Uterus (tissue), 4 donors: ENCODE results near the gene APOL5. TPM values are rescaled to one million over a fixed set of nuclear protein-coding genes. Genes with fewer than 3 reads are reported as not detected.

Source experiments
- DNase-seq, 2 donors: peaks; one replicate each; pipeline ENCODE4 v3.0.0-alpha.2; 2019 to 2020
- H3K27ac ChIP-seq, 2 donors: fragments of 200-600 bp; sonication (generic); 1 replicate in 1 of 2; 2 replicates in 1 of 2; pipeline ENCODE4 v1.5.1; 2016 to 2018
- H3K27me3 ChIP-seq, 2 donors: fragments of 200-600 bp; sonication (generic); one replicate each; pipeline ENCODE4 v1.5.1; 2018 to 2019; ENCODE audit warnings: control low read depth in 1 of 2
- H3K36me3 ChIP-seq, 2 donors: fragments of 200-600 bp; sonication (generic); one replicate each; pipeline ENCODE4 v1.5.1; 2019; ENCODE audit warnings: control low read depth in 1 of 2
- H3K4me1 ChIP-seq, 2 donors: fragments of 200-600 bp; sonication (generic); one replicate each; pipeline ENCODE4 v1.5.1; 2018 to 2019; ENCODE audit warnings: control low read depth in 1 of 2
- H3K4me3 ChIP-seq, 2 donors: fragments of 200-600 bp; sonication (generic); 1 replicate in 1 of 2; 2 replicates in 1 of 2; pipeline ENCODE4 v1.5.1; 2018 to 2019; ENCODE audit warnings: mild to moderate bottlenecking in 1 of 2
- H3K9me3 ChIP-seq, 2 donors: fragments of 200-600 bp; sonication (generic); one replicate each; pipeline ENCODE4 v1.5.1; 2019; ENCODE audit warnings: control low read depth in 1 of 2
- POLR2A ChIP-seq, 2 donors: fragments of 450-650 bp; IDR thresholded peaks; one replicate each; pipeline ENCODE4 v1.6.1; 2016; ENCODE audit warnings: antibody characterized with exemption in 2 of 2, mild to moderate bottlenecking in 1 of 2, moderate library complexity in 1 of 2
- intact Hi-C: fragments of 100-400 bp; cut with DNase I; formaldehyde crosslinking; loops from one replicate; pipeline ENCODE4 v1.15.1; 2023; ENCODE audit warnings: low total_unique reads
- total RNA-seq, 4 donors: library from RNA; depleted of rRNA in 3 of 4; stranded (reverse); fragments of >200 nt in 3 of 4; gene quantifications; one replicate each; pipeline versions ENCODE4 v1.1.0 to v1.2.4, GENCODE V29; 2014 to 2023
- TF ChIP-seq, protein P1 (sequence below), 4 experiments: fragments of 200-600 bp in 2 of 4; fragments of 450-650 bp in 2 of 4; sonication (generic) in 2 of 4; IDR thresholded peaks; one replicate each; pipeline ENCODE4 v1.5.1; 2016 to 2019; ENCODE audit warnings: antibody characterized with exemption in 4 of 4, mild to moderate bottlenecking in 2 of 4, moderate library complexity in 1 of 4
- donor health status: DM: yes; HTN: yes; CAD: no.

Gene APOL5
- total RNA-seq, 4 donors from 2014 or later, result not detected

- no peak overlapping the region for H3K27ac ChIP-seq
- H3K4me3 ChIP-seq, result no peak overlapping the region
- H3K4me1 ChIP-seq, result no peaks in the 10 kb centered on the region
- H3K27me3 ChIP-seq, result no peaks in the 10 kb centered on the region
- TF ChIP-seq, protein P1, sequence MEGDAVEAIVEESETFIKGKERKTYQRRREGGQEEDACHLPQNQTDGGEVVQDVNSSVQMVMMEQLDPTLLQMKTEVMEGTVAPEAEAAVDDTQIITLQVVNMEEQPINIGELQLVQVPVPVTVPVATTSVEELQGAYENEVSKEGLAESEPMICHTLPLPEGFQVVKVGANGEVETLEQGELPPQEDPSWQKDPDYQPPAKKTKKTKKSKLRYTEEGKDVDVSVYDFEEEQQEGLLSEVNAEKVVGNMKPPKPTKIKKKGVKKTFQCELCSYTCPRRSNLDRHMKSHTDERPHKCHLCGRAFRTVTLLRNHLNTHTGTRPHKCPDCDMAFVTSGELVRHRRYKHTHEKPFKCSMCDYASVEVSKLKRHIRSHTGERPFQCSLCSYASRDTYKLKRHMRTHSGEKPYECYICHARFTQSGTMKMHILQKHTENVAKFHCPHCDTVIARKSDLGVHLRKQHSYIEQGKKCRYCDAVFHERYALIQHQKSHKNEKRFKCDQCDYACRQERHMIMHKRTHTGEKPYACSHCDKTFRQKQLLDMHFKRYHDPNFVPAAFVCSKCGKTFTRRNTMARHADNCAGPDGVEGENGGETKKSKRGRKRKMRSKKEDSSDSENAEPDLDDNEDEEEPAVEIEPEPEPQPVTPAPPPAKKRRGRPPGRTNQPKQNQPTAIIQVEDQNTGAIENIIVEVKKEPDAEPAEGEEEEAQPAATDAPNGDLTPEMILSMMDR (IDR thresholded peaks at IDR 0.05), result no peak
- no peak for TF ChIP-seq POLR2A (IDR thresholded peaks at IDR 0.05)
- no peaks in the 10 kb centered on the region for H3K36me3 ChIP-seq
- DNase-seq, result no peak
- H3K9me3 ChIP-seq, result no peaks in the 10 kb centered on the region
- intact Hi-C loops, result no loop called here
Observed at GRCh38 chr22:35731321-35731720, 13.6 kb downstream of the APOL5 start.

GRCh38 chr22:35732116-35732515 lies 14.4 kb downstream of the APOL5 start:
- Histone ChIP-seq H3K4me1 (no peaks in the 10 kb centered on the region), H3K4me3 (no peak overlapping the region), H3K27ac (no peak overlapping the region), H3K27me3 (no peaks in the 10 kb centered on the region), H3K9me3 (no peaks in the 10 kb centered on the region), H3K36me3 (no peaks in the 10 kb centered on the region)
- no peak for DNase-seq
- intact Hi-C loops, result no loop called here
- TF ChIP-seq POLR2A (IDR thresholded peaks at IDR 0.05), result no peak
- TF ChIP-seq, protein P1 (IDR thresholded peaks at IDR 0.05), result no peak

- Histone ChIP-seq H3K4me3 (no peak overlapping the region), H3K27me3 (no peaks in the 10 kb centered on the region), H3K36me3 (no peaks in the 10 kb centered on the region), H3K4me1 (no peaks in the 10 kb centered on the region), H3K27ac (no peak overlapping the region), H3K9me3 (no peaks in the 10 kb centered on the region)
- no peak for DNase-seq
- intact Hi-C loops, result no loop called here
- no peak for TF ChIP-seq POLR2A (IDR thresholded peaks at IDR 0.05)
- TF ChIP-seq, protein P1 (IDR thresholded peaks at IDR 0.05), result no peak
Observed at GRCh38 chr22:35733036-35733435, 15.4 kb downstream of the APOL5 start.

DNA sequence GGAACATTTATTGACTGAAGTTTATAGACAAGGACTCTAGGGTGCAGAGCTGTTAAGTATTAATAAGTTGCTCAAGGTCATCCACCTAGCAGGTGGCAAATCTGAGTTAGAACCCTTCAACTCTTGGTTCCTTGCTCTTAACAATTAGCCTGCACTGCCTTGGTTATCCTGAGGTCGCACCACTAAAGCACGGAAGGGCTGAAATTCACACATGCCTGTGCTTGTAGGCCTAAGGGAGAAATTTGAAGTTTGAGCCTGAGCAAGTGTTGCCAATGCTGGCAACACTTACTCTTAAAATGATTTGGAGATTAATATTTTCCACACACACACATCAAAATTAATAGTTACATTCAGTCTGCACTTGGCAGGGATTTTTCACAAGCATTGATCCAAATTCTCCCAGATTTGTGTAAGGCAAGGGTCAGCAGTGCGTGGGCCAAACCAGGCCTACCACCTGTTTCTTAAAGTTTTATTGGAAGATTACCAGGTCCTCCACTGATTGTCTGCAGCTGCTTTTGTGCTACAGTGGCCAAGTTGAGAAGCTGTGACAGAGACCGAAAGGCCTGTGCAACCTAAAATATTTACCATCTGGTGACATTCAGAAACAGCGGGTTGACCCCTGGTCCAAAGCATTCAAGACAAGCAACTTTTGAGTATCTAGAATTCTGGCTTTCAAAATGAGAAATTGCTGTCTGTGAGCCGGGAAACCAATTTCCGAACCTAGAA lies 16.3 kb downstream of the APOL5 start:
- DNase-seq, result no peak
- no peak overlapping the region for H3K27ac ChIP-seq
- no peaks in the 10 kb centered on the region for H3K4me1 ChIP-seq
- no peak for TF ChIP-seq POLR2A (IDR thresholded peaks at IDR 0.05)
- TF ChIP-seq, protein P1 (IDR thresholded peaks at IDR 0.05), result no peak
- H3K27me3 ChIP-seq, result no peaks in the 10 kb centered on the region
- intact Hi-C loops, result no loop called here
- no peak overlapping the region for H3K4me3 ChIP-seq
- H3K36me3 ChIP-seq, result no peaks in the 10 kb centered on the region
- no peaks in the 10 kb centered on the region for H3K9me3 ChIP-seq

DNA sequence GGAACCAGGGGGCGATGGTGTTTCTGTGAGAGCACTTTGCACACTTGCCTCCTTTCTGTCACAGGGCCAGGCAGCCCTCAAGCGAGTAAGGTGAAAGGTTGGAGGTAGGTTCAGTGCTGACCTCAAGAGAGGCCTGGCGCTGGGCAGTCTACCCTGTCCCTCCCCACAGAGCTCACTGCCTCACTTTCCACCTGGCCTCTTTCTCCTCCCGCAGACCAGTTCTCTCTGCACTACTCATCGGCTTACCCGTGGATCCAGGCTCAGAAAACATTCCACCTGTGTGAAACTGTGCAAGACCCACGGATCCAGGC lies 16.8 kb downstream of the APOL5 start:
- DNase-seq, result no peak
- no peaks in the 10 kb centered on the region for H3K27me3 ChIP-seq
- no peak overlapping the region for H3K4me3 ChIP-seq
- TF ChIP-seq POLR2A (IDR thresholded peaks at IDR 0.05), result no peak
- TF ChIP-seq, protein P1 (IDR thresholded peaks at IDR 0.05), result no peak
- intact Hi-C loops, result no loop called here
- H3K9me3 ChIP-seq, result no peaks in the 10 kb centered on the region
- no peak overlapping the region for H3K27ac ChIP-seq
- H3K4me1 ChIP-seq, result no peaks in the 10 kb centered on the region
- H3K36me3 ChIP-seq, result no peaks in the 10 kb centered on the region
